HEK293T (cell line): ENCODE measurements around the gene TNFSF8.

Experiments used
- ARNT ChIP-seq: fragments of 450-650 bp; IDR thresholded peaks from 2 replicates; pipeline ENCODE4 v1.6.1; 2017; ENCODE audit warnings: mild to moderate bottlenecking
- ELF4 ChIP-seq: fragments of 450-650 bp; IDR thresholded peaks from 2 replicates; pipeline ENCODE4 v1.6.1; 2017; ENCODE audit warnings: antibody characterized with exemption
- LEF1 ChIP-seq: fragments of 450-650 bp; IDR thresholded peaks from 2 replicates; pipeline ENCODE4 v1.6.1; 2017; ENCODE audit warnings: mild to moderate bottlenecking, borderline replicate concordance
- SP1 ChIP-seq: fragments of 450-650 bp; IDR thresholded peaks from 2 replicates; pipeline ENCODE4 v1.6.1; 2017
- SUZ12 ChIP-seq: fragments of 450-650 bp; IDR thresholded peaks from 2 replicates; pipeline ENCODE4 v1.6.1; 2016; ENCODE audit warnings: mild to moderate bottlenecking
- TARDBP ChIP-seq: fragments of 450-650 bp; IDR thresholded peaks from 2 replicates; pipeline ENCODE4 v1.6.1; 2016
- ZNF384 ChIP-seq: fragments of 450-650 bp; IDR thresholded peaks from 2 replicates; pipeline ENCODE4 v1.6.1; 2016
- TF ChIP-seq, protein P1 (sequence below): fragments of 450-650 bp; IDR thresholded peaks from 2 replicates; pipeline ENCODE4 v1.6.1; 2016

DNA sequence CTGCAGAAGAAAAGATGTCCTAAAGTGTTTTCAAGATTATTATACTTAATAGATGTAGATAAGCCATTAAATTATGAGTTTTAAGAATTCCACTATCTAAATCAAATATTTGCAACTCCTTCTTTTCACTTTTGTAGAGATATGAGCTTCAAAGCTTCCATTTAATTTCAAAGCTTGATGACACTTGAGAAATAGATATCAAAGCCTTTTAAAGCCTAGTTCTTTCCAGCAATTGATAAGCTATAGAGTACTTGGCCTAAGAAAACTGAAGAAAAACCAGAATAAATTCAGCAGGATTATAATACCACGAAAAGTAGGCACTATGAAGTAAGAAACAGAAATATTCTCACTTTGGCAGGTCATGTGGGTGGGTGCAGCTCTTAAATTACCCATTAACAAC is 1.7 kb downstream of the TNFSF8 start:
- TF ChIP-seq ARNT, result no peak
- TF ChIP-seq, protein P1, sequence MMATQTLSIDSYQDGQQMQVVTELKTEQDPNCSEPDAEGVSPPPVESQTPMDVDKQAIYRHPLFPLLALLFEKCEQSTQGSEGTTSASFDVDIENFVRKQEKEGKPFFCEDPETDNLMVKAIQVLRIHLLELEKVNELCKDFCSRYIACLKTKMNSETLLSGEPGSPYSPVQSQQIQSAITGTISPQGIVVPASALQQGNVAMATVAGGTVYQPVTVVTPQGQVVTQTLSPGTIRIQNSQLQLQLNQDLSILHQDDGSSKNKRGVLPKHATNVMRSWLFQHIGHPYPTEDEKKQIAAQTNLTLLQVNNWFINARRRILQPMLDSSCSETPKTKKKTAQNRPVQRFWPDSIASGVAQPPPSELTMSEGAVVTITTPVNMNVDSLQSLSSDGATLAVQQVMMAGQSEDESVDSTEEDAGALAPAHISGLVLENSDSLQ, result no peak
- TF ChIP-seq SP1, result no peak
- no peak for TF ChIP-seq TARDBP
- TF ChIP-seq LEF1, result no peak
- TF ChIP-seq ELF4, result no peak
- no peak for TF ChIP-seq ZNF384
- no peak for TF ChIP-seq SUZ12
